NOMO-1 (cell line): ENCODE measurements around the gene MYO9B.
A peak's percentile ranks its signal among the peaks of the same experiment; 100 is the strongest.
"Not testable (repeated sequence)": the region's sequence is repeated elsewhere in the genome, so short reads cannot be mapped to it uniquely, and the experiment has no call there.

Source experiments
- DNase-seq, 2 experiments: peaks; one replicate each; lab custom pipeline; 2025; ENCODE audit not compliant: unreplicated experiment in 2 of 2; lab: John Stamatoyannopoulos, UW

MYO9B gene

DNA sequence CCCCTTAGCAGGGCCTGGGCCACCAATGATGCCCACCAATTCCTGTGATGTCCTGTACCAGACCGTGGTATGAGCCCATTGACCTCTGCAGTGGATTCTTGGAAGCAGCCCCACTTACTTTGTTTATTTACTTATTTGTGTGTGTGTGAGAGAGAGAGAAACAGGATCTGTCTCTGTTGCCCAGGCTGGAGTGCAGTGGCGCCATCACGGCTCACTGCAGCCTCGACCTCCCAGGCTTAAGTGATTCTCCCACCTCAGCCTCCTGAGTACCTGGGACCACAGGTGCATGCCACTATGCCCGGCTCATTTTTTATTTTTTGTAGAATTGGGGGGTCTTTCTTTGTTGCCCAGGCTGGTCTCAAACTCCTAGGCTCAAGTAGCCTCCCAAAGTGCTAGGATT is 13.0 kb downstream of the MYO9B start:
- no peak for DNase-seq

DNA sequence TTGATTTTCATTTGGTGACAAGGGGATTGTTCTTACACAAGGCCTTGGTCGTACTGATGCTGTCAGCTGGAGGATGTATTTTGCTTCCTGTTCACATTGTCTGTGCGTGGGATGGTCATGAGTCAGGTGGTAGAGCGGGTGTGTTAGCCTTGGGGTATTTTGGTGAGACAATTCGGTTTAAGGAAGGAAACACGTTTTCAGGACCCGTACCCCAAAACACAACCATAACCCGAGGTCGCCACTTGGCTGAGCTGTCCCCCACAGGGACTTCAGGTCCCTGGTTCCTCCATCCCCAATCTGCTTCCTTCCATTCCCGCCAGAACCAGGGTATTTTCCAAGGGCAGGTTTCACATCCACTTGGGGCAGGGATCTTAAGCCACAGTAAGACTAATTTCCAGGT is 15.0 kb downstream of the MYO9B start:
- DNase-seq: no peak

DNA sequence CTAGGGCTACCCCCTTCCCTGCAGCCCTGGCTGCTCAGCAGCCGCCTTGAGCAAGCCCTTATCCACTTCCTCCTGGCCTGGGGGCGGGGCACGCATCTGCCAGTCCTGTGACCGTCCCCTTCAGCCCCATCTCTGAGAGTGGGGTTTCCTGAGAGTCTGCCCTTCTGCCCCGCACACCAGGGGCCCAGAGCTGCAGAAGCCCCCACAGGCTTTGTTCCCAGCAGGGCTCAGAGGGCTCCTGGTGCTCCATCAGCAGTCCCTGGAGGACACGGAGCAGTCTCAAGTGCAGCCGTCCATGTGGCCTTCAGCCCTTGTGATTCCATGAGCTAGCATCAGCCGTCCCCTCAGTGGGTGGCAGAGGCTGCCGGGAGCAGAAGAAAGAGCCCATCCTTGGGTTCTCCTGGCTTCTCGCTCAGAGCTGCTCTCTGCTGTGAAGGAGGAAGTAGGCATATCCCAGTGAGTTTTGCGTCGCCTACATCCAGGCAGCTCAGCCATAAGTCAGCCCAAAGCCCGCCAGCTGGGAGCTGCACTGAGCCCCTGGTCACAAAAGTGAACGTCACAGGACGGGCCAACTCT is 16.3 kb downstream of the MYO9B start:
- DNase-seq: peak; percentile 64 to 66

DNA sequence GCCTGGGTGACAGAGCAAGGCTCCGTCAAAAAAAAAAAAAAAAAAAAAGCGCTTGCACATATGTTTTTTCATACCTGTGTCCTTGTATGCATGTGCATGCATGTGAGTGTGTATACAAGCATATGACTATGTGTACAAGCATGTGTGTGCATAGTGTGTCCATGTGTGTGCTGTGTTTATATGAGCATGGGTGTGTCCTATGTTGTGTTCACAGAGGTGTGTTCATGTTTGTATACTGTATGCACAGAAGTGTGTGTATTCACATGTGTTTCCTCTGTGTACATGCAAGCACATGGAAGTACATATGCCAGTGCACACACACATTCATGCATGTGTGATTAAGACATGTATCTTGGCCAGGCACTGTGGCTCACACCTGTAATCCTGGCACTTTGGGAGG is 17.1 kb downstream of the MYO9B start:
- DNase-seq: no peak

DNA sequence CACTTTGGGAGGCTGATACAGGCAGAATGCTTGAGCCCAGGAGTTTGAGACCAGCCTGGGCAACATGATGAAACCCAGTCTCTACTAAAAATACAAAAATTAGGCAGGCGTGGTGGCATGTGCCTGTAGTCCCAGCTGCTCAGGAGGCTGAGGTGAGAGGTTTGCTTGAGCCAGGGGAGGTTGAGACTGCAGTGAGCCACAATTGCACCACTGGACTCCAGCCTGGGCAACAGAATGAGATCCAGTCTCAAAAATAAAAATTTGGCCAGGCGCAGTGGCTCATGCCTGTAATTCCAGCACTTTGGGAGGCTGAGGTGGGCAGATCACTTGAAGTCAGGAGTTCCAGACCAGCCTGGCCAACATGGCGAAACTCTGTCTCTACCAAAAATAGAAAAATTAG is 19.1 kb downstream of the MYO9B start:
- not testable (repeated sequence) for DNase-seq

DNA sequence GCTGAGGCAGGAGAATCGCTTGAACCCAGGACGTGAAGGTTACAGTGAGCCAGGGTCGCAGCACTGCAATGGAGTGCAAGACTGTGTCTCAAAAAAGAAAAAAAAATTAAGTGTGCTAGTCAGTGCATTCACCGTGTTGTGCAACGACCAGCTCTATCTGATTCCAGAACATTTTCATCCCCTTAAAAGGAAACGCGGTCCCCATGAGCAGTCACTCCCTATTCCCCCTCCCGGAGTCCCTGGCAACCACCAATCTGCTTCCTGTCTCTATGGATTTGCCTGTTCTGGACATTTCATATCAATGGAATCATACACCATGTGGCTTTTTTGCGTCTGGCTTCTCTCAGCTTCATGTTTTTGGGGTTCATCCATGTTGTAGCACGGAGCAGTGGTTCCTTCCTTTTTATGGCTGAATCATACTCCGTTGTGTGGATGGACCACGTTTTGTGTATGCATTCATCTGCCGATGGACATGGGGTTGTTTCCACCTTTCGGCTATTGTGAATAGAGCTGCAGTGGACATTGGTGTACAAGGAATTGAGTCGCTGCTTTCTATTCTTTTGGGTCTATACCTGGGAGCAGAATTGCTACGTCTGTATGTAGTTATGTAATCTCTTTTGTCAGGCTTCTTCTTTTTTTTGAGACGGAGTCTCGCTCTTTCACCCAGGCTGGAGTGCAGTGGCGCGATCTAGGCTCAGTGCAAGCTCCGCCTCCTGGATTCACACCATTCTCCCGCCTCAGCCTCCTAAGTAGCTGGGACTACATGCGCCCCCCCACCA is 19.8 kb downstream of the MYO9B start:
- no peak for DNase-seq

DNA sequence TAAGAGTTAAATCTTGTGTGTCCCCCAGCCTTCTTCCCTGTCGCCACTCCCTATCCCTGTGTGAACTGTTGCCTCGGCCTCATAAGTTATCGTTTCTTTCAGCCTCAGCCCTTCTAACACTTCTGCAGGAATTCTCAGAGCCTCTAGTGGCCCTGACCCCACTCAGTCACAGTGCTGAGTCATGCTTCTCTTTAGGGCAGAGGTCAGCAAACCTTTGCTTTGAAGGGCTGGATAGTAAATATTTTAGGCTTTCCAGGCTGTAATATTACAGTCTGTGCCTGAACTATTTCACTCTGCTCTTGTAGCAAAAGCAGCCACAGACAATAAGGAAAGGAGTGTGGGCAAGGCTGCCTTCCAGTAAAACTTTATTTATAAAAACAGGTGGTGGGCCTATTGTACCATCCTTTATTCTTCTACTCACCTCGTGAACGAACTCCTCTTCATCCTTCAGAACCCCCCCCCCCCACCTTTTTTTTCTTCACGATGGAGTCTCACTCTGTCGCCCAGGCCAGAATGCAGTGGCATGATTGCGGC is 22.1 kb downstream of the MYO9B start:
- DNase-seq: peak in 1 of 2 experiments; percentile 40

DNA sequence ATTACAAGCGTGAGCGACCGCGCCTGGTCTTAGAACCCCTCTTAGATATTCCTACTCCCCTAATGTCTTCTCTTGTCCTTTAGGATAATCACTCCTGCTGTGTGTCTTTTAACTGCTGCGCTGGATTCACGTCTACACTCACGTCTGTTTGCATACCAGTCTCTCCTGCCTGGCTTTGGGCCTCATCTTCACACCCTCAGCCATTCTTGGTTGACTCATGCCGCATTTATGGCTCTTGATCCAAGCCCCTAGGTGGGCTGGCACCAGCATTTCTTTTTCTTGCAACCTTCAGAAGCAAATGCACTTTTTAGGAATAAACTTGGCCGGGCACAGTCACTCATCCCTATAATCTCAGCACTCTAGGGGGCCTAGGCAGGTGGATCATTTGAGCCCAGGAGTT is 22.7 kb downstream of the MYO9B start:
- no peak for DNase-seq

DNA sequence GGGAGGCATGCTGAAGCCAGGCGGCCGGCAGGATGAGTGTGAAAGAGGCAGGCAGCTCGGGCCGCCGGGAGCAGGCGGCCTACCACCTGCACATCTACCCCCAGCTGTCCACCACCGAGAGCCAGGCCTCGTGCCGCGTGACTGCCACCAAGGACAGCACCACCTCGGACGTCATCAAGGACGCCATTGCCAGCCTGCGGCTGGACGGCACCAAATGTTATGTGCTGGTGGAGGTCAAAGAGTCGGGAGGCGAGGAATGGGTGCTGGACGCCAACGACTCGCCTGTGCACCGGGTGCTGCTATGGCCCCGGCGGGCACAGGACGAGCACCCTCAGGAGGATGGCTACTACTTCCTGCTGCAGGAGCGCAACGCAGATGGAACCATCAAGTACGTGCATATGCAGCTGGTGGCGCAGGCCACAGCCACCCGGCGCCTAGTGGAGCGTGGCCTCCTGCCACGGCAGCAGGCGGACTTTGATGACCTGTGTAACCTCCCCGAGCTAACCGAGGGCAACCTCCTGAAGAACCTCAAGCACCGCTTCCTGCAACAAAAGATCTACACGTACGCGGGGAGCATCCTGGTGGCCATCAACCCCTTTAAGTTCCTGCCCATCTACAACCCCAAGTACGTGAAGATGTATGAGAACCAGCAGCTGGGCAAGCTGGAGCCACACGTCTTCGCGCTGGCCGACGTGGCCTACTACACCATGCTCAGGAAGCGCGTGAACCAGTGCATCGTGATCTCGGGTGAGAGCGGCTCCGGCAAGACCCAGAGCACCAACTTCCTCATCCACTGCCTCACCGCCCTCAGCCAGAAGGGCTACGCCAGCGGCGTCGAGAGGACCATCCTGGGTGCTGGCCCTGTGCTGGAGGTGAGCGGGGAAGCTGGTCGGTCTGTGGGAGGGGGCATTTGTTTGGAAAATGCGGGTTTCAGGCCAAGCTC is 26.4 kb downstream of the MYO9B start:
- DNase-seq: no peak

DNA sequence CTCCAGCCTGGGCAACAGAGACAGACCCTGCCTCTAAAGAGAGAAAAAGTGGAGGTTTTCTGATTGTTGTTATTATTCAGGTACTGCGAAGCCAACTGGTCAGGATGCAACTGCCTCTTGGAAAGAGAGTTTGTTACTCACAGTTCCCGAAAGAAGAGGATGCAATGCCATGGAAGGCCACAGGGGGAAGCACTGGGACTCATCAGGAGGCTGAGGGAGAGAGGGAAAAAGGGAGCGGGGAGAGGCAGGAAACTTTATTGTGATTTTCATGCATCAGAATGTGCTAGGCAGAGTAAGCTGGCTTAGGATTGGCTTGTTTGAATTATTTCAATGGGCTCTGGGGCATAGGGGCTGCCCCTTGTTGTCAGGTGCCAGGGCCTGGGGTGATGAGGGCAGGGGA is 27.6 kb downstream of the MYO9B start:
- DNase-seq: no peak

DNA sequence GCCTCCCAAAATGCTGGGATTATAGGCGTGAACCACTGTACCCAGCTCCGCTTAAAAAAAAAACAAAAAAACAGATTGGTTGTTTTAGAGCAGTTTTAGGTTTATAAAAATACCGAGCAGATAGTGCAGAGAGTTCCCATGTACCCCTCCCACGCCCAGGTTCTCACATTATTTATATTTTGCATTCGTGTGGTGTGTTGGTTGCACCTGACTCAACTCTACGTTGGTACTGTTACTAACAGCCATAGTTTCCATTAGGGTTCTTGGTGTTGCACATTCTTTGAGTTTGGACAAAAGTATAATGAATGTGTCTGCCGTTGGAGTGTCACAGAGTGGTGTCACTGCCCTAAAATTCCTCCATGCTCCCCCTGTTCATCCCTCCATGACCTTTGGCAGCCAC is 29.1 kb downstream of the MYO9B start:
- DNase-seq: no peak

DNA sequence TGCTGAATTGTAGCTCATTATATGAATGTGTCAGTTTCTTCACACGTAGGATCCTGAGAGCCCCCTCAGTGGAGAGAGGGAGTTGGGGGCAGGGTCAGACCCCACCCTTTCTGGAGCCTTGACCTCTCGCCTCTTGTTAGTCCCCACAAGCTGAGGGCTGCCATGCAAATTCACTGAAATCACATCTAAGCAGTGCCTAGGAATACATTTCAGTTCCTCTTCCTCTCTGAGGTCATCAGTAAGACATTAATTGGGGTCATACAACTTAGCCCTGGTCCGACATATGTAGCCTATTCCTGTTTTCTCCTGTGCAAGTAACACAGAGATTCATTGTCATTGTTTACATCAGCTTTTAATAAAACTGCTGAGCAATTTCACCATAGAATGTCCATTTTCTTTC is 30.0 kb downstream of the MYO9B start:
- peak in 1 of 2 experiments; percentile 37 for DNase-seq

DNA sequence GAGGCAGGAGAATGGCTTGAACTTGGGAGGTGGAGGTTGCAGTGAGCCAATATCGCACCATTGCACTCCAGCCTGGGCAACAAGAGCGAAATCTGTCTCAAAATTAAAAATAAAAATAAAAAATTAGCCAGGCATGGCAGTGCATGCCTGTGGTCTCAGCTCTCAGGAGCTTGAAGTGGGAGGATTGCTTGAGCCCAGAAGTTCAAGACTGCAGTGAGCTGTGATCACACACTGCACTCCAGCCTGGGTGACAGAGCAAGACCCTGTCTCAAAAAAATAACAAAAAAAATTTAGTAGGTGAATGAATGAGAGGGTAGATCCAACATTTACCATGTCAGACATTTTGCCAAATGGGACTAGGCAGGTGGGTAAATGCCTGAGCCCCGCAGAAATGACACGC is 31.4 kb downstream of the MYO9B start:
- DNase-seq: not testable (repeated sequence)

DNA sequence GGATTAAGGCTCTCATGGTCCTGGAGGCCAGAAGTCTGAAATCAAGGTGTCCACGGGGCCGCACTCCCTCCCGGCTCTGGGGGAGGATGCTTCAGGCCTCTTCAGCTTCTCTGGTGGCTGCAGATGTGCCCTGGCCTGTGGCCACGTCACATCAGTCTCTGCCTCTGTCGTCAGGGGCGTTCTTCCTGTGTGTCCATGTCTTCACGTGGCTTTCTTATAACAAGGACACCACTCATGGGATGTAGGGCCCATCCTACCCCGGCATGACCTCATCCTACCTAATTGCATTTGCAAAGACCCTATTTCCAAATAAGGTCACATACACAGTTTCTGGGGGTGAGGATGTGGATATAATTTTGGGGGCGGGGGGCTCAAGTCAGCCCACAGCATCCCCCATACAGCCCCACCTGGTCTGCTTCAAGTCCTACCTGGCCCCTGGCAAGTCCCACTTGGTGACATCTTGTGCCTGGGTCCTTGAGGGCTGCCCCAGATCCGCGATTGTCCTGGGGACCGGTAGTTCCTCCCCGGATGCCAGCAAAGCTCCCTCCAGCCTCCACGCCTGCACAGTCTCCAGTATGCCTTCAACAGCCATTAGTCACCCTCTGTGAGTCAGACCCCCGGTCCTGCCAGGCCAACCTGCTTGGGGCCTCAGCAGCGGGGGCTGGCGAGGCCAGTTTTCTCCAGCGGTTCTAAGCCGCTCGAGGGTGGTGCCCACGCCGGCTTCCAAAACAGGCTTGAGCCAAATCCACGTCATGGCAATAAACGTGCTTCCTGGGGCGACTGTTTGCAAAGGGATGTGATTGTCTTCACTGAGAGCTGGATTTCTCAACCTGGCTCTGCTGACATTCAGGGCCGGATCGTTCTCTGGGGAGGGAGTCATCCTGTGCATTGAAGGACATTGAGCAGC is 32.2 kb downstream of the MYO9B start:
- peak; percentile 76 to 86 for DNase-seq

DNA sequence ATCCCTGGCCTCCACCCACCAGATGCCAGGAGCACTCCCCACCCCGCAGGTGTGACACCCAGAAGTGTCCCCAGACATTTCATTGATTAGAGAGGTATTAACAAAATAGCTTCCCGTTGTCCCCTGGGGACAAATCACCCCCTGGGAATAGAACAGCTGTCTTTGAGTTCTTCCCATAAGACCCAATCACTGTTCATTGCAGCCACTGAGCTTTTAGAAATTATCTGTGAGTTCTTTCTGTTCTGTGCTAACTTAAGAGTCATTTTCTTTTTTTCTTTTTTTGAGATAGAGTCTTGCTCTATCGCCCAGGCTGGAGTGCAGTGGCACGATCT is 32.8 kb downstream of the MYO9B start:
- DNase-seq: no peak

DNA sequence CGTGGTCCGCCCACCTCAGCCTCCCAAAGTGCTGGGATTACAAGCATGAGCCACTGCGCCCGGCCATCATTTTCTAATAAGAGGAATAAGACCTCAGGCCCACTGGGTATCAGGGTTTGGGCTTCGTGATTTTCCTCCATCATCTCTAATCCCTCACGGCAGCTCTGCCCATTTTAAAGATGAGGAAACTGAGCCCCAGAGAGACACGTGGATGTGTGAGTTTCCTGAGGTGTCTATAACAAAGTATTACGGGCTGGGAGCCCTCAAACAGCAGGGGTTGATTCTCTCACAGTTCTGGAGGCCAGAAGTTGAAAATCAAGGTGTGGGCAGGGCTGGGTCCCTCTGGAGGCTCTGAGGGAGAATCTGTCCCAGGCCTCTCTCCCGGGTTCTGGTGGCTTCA is 33.7 kb downstream of the MYO9B start:
- DNase-seq: no peak

DNA sequence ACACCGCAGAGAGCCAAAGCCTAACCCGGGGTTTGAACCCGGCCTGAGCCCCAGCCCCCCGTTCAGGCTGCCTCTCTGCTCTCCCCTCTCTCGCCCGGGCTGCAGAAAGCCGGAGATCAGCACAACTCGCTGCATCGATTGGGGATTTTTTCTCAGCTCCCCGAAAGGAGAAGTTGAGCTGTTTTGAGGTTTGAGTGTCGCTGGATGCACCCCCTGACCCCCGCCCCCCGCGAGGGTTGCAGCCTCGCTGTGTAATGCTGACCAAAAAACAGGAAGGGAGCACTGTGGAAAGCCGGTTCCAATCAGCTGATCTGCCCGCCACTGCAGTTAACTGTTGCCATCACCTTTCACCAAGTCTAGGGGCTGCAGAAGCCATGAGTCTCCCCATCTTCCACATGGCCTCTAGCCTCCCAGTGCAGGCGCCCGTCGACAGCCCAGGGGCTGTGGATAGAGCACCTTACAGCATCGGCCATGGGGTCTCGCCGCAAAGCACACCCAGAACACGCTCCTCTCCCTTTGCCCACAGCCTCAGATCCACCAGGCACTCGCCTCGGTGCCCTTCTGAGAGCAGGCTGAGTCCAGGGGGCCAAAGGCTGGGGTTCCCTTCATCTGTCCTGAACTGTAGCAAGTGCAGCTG is 34.5 kb downstream of the MYO9B start:
- peak; percentile 90 to 92 for DNase-seq

DNA sequence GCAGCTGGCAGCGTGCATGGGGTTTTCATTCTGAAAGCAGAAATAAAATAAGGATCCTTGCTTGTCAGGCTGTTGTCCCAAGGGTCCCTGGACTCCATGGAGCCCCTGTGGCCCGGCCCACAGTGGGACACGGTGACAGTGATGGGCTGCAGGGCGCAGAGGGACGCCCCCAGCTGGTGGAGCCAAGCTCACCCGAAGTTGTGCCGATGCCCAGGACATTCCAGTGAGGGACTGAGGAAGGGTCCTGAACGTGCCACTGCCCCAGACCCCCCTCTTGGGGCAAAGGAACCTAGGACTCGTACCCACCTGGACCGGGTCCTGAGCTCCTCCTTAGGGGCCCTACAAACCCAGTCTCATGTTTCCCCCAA is 35.0 kb downstream of the MYO9B start:
- DNase-seq: no peak

DNA sequence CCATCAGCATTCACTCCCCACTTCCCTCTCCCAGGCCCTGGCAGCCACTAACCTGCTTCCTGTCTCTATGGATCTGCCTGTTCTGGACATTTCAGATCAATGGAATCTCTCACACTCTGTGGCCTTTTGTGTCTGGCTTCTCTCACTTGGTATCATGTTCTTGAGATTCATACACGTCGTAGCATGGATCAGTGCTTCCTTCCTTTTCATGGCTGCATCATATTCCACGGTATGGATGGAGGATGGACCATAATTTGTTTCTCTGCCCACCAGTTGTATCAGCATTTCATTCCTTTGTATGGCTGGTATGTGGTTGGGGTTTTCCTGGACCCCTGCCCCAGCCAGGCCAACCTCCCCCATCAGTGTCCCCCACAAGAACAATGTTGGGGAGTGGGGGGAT is 36.2 kb downstream of the MYO9B start:
- no peak for DNase-seq

DNA sequence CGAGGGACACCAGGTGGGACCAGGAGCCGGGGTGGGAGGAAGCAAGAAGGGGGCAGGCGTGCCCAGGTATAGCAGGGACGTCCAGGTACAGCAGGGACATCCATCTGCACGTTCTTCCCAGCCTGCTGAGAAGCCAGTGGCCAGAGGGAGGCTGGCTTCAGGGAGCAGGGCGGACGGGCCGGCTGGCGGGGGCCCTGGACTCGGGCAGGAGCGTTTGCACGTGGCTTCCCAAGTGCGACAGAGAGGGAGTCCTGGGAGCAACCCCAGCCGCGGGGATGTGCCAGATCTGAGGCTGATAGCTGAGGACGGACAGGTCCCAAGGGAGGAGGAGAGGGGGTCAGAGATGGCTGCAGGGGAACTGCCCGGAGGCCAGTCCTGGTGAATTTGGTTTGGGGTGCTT is 36.7 kb downstream of the MYO9B start:
- no peak for DNase-seq
